ENCODE measurements around the gene CDC5L.
"Not testable (repeated sequence)": the region's sequence is repeated elsewhere in the genome, so short reads cannot be mapped to it uniquely, and the experiment has no call there.

The CDC5L gene

DNA sequence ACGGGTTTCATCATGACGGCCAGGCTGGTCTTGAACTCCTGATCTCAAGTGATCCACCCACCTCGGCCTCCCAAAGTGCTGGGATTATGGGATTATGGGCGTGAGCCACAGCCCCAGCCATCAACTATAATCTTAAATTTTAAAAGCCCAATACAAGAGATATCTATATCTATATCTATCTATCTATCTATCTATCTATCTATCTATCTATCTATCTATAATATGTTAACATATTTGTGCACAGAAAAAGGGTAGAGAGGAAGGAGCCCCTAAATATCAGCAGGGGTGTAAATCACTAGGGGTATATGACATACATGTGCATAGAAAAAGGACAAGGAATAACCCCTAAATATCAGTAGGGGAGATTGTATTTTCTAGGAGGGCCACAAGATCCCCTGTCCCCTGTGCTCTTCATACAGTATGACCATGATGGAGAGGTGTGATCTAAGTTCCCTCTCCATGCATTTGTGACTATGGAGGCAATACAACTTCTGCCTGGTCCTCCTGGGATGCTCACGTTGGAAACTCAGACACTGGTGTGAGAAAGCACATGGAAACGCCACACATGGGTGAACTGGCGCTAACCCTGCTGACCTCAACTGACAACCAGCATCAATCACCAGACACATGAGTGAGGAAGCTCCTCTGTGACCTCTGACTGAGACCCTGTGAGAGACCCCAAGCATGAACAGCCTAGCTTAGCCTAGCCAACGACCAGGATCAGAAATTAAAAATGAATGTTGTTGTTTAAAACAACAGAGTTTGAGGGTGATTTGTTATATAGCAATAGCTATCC, 46.2 kb upstream of the CDC5L start:
- no peak for TF ChIP-seq FOXK2 (IDR thresholded peaks at IDR 0.05)
- no peak for TF ChIP-seq TARDBP (IDR thresholded peaks at IDR 0.05)
- TF ChIP-seq SUZ12 (IDR thresholded peaks at IDR 0.05): no peak
- no peak for TF ChIP-seq ZNF384 (IDR thresholded peaks at IDR 0.05)
- CTCF ChIA-PET: interaction anchor here (0.6 to 2.0 kb wide), 3 partner anchors 9 to 440 kb away, joined by 3 to 4 read pairs (median 4); no protein-coding TSS in a partner anchor
- POLR2A ChIA-PET: interaction anchor here (1.0 kb wide), 1 partner anchor 46 kb away, joined by 3 read pairs; the partner anchor contains the start of gene CDC5L
- no peak for DNase-seq (ENCODE audit: extremely low spot score)

DNA sequence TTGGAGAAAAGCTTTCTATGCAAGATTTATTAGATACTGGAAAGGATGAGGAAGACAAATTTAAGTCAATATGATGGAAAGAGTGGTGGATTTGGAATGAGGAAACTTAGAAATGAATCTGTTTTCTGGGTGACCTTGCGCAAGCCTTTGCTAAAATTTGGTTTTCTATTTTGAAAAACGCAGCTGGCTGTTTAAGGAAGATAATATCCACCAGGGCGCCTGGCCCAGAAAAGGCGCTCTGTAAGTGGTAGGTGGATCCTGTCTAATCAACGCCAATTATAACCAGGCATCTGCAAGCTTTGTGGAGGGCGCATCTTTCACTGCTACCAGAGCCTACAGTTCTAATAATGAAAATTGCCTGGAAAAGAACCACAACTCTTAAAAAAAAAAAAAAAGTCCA, 45.5 kb upstream of the CDC5L start:
- ChIA-PET POLR2A (interaction anchor here (1.0 kb wide), 1 partner anchor 46 kb away, joined by 3 read pairs; the partner anchor contains the start of gene CDC5L), CTCF (interaction anchor here (0.6 to 2.0 kb wide), 3 partner anchors 9 to 440 kb away, joined by 3 to 4 read pairs (median 4); no protein-coding TSS in a partner anchor)
- TF ChIP-seq LEF1 (IDR thresholded peaks at IDR 0.05; ENCODE audit: borderline replicate concordance): no peak
- no peak for TF ChIP-seq L3MBTL2 (conservative IDR thresholded peaks at IDR 0.05)
- TF ChIP-seq FOXK2 (IDR thresholded peaks at IDR 0.05): no peak
- no peak for TF ChIP-seq FOXA1 (IDR thresholded peaks at IDR 0.05)
- no peak for TF ChIP-seq SP1 (IDR thresholded peaks at IDR 0.05)
- no peak for TF ChIP-seq ZNF384 (IDR thresholded peaks at IDR 0.05)
- TF ChIP-seq NFRKB (IDR thresholded peaks at IDR 0.05): no peak
- TF ChIP-seq TARDBP (IDR thresholded peaks at IDR 0.05): no peak
- no peak for DNase-seq (ENCODE audit: extremely low spot score)

DNA sequence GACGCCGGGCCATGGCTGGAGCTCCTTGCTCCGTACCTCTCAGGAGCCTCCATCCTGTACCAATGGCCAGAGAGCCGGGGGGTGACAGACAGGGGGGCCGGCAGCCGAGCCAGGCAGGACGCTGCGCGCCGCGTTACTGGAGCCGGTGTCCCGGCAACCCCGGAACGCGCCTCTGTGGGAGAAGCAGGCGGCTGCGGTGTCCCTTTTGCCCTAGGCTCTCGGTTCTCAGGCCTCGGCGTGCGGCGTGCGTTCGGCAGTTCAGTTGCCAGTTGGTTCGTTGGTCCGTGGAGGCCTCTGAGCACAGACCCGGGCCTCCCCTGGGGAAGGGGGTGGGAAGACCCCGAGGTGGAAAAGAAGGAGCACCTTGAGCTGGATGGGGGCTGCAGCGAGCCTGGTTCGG, 45.0 kb upstream of the CDC5L start, which contains the start of gene SPATS1:
Gene SPATS1 (plus strand): TSS at position 162 of the 400 bp plus-strand sequence. CDS start 446 bp downstream, outside the sequence.
- ChIA-PET CTCF (interaction anchor here (2.0 kb wide), 1 partner anchor 10 kb away, joined by 4 read pairs; no protein-coding TSS in a partner anchor), POLR2A (interaction anchor here (1.0 to 2.4 kb wide), 2 partner anchors 44 to 45 kb away, joined by 3 to 11 read pairs; partner anchors contain the start of gene CDC5L)
- no peak for DNase-seq (ENCODE audit: extremely low spot score)
- TF ChIP-seq PKNOX1 (IDR thresholded peaks at IDR 0.05) (no peak), SP1 (IDR thresholded peaks at IDR 0.05) (no peak), ZNF384 (IDR thresholded peaks at IDR 0.05) (no peak), FOXM1 (IDR thresholded peaks at IDR 0.05; ENCODE audit: borderline replicate concordance) (no peak), NFRKB (IDR thresholded peaks at IDR 0.05) (no peak), TARDBP (IDR thresholded peaks at IDR 0.05) (no peak), SUZ12 (IDR thresholded peaks at IDR 0.05) (no peak), ARNT (IDR thresholded peaks at IDR 0.05) (no peak)

DNA sequence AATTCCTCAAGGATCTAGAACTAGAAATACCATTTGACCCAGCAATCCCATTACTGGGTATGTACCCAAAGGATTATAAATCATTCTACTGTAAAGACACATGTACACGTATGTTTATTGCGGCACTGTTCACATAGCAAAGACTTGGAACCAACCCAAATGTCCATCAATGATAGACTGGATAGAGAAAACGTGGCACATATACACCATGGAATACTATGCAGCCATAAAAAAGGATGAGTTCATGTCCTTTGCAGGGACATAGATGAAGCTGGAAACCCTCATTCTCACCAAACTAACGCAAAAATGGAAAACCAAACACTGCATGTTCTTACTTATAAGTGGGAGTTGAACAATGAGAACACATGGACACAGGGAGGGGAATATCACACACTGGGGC, 40.7 kb upstream of the CDC5L start:
- POLR2A ChIA-PET; CTCF ChIA-PET; DNase-seq (ENCODE audit: extremely low spot score): not testable (repeated sequence)

- DNase-seq (ENCODE audit: extremely low spot score): no peak
- CTCF ChIA-PET: interaction anchor here (1.1 kb wide), 1 partner anchor 17 kb away, joined by 3 read pairs; no protein-coding TSS in a partner anchor
- no peak for TF ChIP-seq TARDBP (IDR thresholded peaks at IDR 0.05)
- no peak for TF ChIP-seq FOXA1 (IDR thresholded peaks at IDR 0.05)
- no peak for TF ChIP-seq ARNT (IDR thresholded peaks at IDR 0.05)
- TF ChIP-seq SP1 (IDR thresholded peaks at IDR 0.05): no peak
- TF ChIP-seq BHLHE40 (IDR thresholded peaks at IDR 0.05; ENCODE audit: borderline replicate concordance): no peak
- no peak for TF ChIP-seq ELF4 (IDR thresholded peaks at IDR 0.05)
- TF ChIP-seq FOXK2 (IDR thresholded peaks at IDR 0.05): no peak
- TF ChIP-seq SUZ12 (IDR thresholded peaks at IDR 0.05): no peak
- TF ChIP-seq FOXM1 (IDR thresholded peaks at IDR 0.05; ENCODE audit: borderline replicate concordance): no peak
- TF ChIP-seq HDGF (IDR thresholded peaks at IDR 0.05; ENCODE audit: borderline replicate concordance): no peak
- TF ChIP-seq L3MBTL2 (conservative IDR thresholded peaks at IDR 0.05): no peak
- TF ChIP-seq CTBP1 (IDR thresholded peaks at IDR 0.05; ENCODE audit: borderline replicate concordance): no peak
- TF ChIP-seq ZNF384 (IDR thresholded peaks at IDR 0.05): no peak
- no peak for TF ChIP-seq LEF1 (IDR thresholded peaks at IDR 0.05; ENCODE audit: borderline replicate concordance)
- TF ChIP-seq PKNOX1 (IDR thresholded peaks at IDR 0.05): no peak
- no peak for TF ChIP-seq NFRKB (IDR thresholded peaks at IDR 0.05)
- POLR2A ChIA-PET: interaction anchor here (1.2 kb wide), 1 partner anchor 37 kb away, joined by 3 read pairs; the partner anchor contains the start of gene CDC5L
These were observed 37.4 kb upstream of the CDC5L start for GRCh38 chr6:44349904-44350649.

DNA sequence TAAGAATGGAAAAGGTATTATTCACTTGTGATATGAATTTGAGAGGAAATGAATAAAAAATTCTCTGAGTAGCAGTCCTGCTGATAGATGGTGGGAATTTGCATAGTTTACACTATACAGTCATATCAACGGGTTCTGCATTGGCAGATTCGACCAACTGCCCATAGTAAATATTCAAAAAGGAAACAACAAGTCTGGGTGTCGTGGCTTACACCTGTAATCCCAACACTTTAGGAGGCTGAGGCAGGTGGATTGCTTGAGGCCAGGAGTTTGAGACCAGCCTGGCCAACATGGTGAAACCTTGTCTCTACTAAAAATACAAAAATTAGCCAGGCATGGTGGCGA, 36.9 kb upstream of the CDC5L start:
- not testable (repeated sequence) for DNase-seq (ENCODE audit: extremely low spot score)
- CTCF ChIA-PET: interaction anchor here (1.1 kb wide), 1 partner anchor 17 kb away, joined by 3 read pairs; no protein-coding TSS in a partner anchor
- POLR2A ChIA-PET: interaction anchor here (1.2 kb wide), 1 partner anchor 37 kb away, joined by 3 read pairs; the partner anchor contains the start of gene CDC5L

DNA sequence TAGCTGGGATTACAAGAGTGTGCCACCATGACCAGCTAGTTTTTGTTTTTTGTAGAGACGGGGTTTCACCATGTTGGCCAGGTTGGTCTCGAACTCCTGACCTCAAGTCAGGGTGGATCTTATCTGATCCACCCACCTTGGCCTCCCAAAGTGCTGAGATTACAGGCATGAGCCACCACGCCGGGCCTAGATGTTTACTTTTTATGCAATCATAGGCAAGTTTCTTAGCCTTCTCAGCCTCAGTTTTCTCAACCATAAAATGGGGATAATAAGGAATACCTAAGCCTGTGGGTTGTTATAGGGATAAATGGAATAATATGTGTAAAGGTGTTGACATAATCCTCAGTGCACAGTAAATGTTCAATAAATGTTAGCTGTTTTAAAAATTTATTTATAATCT, 35.2 kb upstream of the CDC5L start:
- POLR2A ChIA-PET: interaction anchor here (1.1 kb wide), 1 partner anchor 35 kb away, joined by 7 read pairs; the partner anchor contains the start of gene CDC5L

More for the DNA sequence above, 35.2 kb upstream of the CDC5L start:
- DNase-seq (ENCODE audit: extremely low spot score): no peak
- TF ChIP-seq SUZ12 (IDR thresholded peaks at IDR 0.05): no peak
- CTCF ChIA-PET: no interaction called here

All from HEK293T (cell line).